CD1c-positive myeloid dendritic cell (primary cell): ENCODE data around the gene POLG2.

ENCODE experiments used
- DNase-seq: peaks from one replicate; pipeline ENCODE4 v3.0.0-alpha.2; 2016; ENCODE audit errors: extremely low spot score

POLG2 gene

GRCh38 chr17:64496786-64497564 lies at the start of gene POLG2:
POLG2 (minus strand) TSS chr17:64497054; CDS start chr17:64496968, 86 bp downstream.
- peak; percentile 98 for DNase-seq

- DNase-seq, result no peak
Measured at GRCh38 chr17:64544742-64545141, 47.9 kb upstream of the POLG2 start.

- DNase-seq, result no peak
Measured at GRCh38 chr17:64540118-64540776, 43.4 kb upstream of the POLG2 start.

GRCh38 chr17:64538508-64539130 lies 41.8 kb upstream of the POLG2 start:
- no peak for DNase-seq

GRCh38 chr17:64537488-64537887 lies 40.6 kb upstream of the POLG2 start:
- DNase-seq, result no peak

DNA sequence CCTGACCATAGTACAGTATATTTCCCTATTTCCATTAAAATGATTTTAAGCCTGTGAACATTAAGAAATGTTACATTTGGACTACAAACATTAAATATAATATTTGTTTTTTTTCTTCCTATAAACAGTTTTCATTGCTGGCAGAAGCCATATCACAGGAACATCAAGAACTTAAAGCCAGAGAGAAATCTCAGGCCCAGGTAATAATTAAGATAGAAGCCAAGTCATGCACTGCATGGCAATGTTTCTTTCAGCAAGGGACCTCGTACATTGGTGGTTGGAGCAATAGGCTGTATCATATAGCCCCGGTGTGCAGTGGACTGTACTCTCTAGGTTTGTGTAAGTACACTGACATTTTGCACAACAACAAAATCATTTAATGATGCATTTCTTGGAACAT lies 40.1 kb upstream of the POLG2 start:
- no peak for DNase-seq

GRCh38 chr17:64535357-64535756 lies 38.5 kb upstream of the POLG2 start:
- no peak for DNase-seq

DNA sequence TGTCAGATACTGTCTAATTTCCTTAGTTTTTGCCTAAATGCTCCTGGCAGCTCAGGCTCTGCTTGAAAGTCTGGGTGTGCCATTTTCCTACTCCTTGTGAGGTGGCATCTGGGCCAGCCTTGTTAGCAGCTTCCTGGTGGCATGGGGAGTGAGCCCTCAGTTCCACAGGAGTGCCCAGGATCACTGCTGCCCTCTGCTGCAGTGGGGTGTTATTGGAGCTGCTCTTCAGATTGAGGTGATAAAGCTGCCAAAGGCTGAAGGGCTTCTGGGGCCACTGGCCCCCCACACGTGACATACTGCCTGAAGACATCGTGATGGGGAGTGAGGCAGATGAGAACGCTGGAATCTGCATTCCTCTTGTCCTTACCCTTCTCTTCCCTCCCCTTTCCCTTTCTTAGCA lies 37.3 kb upstream of the POLG2 start:
- DNase-seq, result no peak

DNA sequence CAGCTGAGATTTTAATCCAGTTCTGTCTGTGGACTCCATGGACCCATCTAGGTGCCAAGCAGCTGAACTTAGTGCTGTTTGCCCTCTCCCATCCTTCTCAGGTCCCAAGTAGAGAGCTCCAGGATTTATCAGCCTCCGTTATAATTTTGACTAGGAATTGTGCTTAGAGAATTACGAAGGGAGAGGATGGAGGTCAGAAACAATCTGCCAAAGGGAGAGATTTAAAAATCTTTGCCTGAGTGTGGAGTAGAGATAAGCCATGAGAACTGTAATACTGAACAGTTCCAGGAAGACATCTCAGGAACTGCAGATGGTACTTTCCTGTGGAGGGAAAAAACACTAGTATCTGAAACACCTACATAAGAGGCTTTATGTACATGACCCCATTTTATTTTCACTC lies 36.9 kb upstream of the POLG2 start:
- DNase-seq, result no peak

GRCh38 chr17:64532409-64532808 lies 35.6 kb upstream of the POLG2 start:
- no peak for DNase-seq

- DNase-seq, result no peak
Measured at GRCh38 chr17:64531955-64532371, 35.1 kb upstream of the POLG2 start.

- no peak for DNase-seq
Measured at GRCh38 chr17:64529221-64529620, 32.4 kb upstream of the POLG2 start.

DNA sequence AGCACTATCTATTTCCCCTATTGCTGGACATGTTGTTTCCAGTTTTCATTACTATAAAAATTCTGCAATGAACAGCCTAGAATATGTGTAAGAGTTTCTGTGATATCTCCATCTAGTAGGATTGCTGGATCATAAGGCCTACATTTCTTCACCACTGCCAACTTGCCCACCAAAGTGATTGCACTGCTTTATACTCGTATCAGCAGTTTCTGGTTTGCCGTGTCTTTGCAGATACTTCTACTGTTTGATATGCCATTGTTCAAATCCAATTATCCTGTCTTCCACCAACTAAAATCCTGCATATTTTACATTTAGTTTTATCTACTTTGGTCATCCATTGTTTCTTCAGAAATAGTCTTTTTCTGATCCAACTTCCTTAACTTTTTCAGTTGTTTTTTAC lies 31.1 kb upstream of the POLG2 start:
- DNase-seq, result no peak

- DNase-seq, result no peak
Measured at GRCh38 chr17:64520359-64520758, 23.5 kb upstream of the POLG2 start.

- no peak for DNase-seq
Measured at GRCh38 chr17:64519601-64520000, 22.7 kb upstream of the POLG2 start.

GRCh38 chr17:64515829-64516228 lies 19.0 kb upstream of the POLG2 start:
- no peak for DNase-seq

GRCh38 chr17:64515419-64515818 lies 18.6 kb upstream of the POLG2 start:
- no peak for DNase-seq

DNA sequence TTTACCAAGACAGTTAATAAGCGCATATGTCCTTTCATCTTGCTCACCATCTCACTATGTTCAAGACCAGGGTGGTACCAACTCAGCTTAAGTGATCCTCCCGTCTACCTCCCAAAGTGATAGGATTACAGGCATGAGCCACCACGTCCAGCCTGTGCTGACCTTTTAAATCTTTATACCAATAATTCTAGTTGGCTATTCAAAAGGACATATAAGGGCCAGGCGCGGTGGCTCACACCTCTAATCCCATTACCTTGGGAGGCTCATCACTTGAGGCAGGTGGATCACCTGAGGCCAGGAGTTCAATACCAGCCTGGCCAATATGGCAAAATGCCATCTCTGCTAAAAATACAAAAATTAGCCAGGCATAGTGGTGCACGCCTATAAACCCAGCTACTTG lies 12.3 kb upstream of the POLG2 start:
- no peak for DNase-seq

- DNase-seq, result no peak
Measured at GRCh38 chr17:64508683-64509082, 11.8 kb upstream of the POLG2 start.

DNA sequence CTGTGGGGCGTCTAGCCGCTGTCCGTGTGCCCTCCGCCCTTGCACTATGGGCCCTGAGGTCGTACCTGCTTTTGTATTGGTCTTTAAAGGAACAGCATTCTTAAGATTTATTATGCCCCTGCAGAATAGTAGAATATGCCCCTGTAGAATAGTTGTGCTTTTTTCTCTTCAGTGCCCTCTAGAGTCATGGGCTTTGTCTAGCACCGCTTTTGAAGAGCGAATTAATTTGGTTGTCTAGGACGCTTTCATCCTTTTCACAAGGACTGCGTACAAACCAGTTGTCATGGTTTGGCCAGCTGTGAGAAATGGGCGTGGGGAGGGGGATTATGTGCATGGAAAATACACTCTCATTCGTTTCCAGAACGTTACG lies 10.5 kb upstream of the POLG2 start:
- DNase-seq, result peak; percentile 65

DNA sequence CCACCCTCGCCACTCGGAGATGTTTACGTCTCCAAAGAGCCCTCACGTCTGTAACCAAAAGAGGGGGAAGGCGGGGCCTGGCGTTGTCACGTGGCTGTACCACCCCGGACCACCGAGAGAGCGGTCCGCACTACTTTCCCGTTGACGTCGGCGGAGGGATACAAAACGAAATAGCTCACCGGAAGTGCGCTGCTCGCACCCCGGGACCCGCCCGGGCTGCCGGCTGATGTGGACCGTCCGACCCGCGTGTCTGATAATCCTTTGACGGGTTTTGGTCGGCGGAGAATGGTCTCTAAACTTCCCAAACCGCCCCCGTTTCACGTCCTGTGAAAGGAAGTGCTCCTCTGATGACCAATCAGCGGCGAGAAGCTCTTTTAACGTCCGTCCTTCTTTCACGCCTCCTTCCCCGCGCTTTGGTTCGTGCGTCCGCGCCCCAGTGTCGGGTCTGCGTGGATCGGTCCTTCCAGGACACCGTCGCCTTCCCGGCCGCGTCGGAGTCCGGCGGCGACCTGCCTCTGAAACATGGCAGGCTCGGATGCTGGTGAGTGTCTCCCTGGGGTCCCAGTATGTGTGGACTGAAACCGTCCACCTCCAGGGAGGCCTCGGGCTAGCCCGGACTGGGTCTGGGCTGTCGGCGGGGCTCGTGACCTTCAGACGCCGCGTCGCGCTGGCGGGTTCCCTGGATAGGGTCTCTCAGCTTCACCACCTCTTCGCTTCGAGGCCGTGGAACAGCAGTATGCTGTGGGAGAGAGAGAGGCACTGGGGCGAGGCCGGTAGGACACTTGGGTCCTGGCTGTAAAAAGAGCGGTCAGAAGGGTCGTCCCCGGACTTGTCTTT lies 9.9 kb upstream of the POLG2 start, which contains the start of gene CEP95:
TSS of gene CEP95 (plus strand) at position 402 of the 837 bp plus-strand sequence. CDS start at position 523, 121 bp downstream.
- peak; percentile 97 for DNase-seq

- peak; percentile 99 for DNase-seq
Measured at GRCh38 chr17:64506201-64506575, 9.3 kb upstream of the POLG2 start, which contains the start of gene DDX5. DDX5 (minus strand) TSS chr17:64506289; CDS start chr17:64506119, 170 bp downstream.
